ENCODE measurements around the gene ADAMTS16. TPM values are rescaled to one million over a fixed set of nuclear protein-coding genes. Genes with fewer than 3 reads are reported as not detected.

ADAMTS16 gene
- total and polyA plus RNA-seq, 2 donors from 2014 or later = 5.6 to 7.5 TPM

DNA sequence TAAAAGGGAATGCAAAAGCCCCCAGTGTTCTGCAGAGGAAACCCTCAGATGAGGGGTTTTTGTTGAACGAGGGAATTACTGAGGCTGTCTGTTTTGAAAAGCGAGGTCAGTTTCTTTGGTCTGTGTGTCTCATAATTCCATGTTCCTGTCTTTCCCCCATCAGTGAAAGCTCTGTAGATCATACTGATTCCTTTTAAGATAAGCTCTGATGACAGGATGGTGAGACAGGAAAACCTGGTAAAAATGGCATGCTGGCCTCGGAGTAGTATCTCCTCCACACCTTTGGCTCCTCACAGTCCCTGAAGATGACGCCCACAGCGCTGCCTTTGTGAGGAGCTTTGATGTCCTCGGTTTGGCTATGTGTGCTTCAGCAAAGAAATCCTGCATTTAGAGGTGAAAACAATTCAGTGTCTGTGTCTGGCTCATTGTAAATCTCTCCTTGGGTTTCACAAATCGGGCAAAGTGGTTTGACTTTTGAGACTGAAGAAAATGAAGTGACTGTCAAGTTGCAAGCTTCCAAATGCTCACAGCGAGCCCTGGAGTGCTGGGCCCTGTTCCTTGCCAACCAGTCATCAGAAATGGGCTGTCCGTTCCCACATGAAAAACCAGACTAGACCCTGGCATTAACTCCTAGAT, 157.4 kb downstream of the ADAMTS16 start:
- Histone ChIP-seq H3K4me3 (ENCODE audit: low read length in 3 of 3) (no peak overlapping the region), H3K9me3 (ENCODE audit: control insufficient read depth in 2 of 3, insufficient read depth in 1 of 3, low read length in 3 of 3) (peaks cover 0 to 11% (median 0%) of the 10 kb centered on the region in 3 donors), H3K9ac (ENCODE audit: low read length in 3 of 3) (no peak overlapping the region), H3K36me3 (ENCODE audit: control insufficient read depth in 2 of 3, insufficient read depth in 3 of 3, low read length in 3 of 3) (no peaks in the 10 kb centered on the region), H3K27ac (ENCODE audit: low read depth in 2 of 2, low read length in 2 of 2) (peak overlapping the region in 1 of 2 donors; percentile 16), H3K4me1 (ENCODE audit: control insufficient read depth in 2 of 3, insufficient read depth in 2 of 3, low read depth in 1 of 3, low read length in 3 of 3) (peaks cover 0 to 8% (median 7%) of the 10 kb centered on the region in 3 donors), H3K27me3 (ENCODE audit: control insufficient read depth, insufficient read depth, low read length) (no peaks in the 10 kb centered on the region)
- FAIRE-seq (no peak), DNase-seq (no peak)
- intact Hi-C loops (cut with DNase I) = no loop called here
- TF ChIP-seq, protein P1, sequence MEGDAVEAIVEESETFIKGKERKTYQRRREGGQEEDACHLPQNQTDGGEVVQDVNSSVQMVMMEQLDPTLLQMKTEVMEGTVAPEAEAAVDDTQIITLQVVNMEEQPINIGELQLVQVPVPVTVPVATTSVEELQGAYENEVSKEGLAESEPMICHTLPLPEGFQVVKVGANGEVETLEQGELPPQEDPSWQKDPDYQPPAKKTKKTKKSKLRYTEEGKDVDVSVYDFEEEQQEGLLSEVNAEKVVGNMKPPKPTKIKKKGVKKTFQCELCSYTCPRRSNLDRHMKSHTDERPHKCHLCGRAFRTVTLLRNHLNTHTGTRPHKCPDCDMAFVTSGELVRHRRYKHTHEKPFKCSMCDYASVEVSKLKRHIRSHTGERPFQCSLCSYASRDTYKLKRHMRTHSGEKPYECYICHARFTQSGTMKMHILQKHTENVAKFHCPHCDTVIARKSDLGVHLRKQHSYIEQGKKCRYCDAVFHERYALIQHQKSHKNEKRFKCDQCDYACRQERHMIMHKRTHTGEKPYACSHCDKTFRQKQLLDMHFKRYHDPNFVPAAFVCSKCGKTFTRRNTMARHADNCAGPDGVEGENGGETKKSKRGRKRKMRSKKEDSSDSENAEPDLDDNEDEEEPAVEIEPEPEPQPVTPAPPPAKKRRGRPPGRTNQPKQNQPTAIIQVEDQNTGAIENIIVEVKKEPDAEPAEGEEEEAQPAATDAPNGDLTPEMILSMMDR (IDR thresholded peaks at IDR 0.05; ENCODE audit: borderline replicate concordance, extremely low read depth, insufficient read depth) = no peak

DNA sequence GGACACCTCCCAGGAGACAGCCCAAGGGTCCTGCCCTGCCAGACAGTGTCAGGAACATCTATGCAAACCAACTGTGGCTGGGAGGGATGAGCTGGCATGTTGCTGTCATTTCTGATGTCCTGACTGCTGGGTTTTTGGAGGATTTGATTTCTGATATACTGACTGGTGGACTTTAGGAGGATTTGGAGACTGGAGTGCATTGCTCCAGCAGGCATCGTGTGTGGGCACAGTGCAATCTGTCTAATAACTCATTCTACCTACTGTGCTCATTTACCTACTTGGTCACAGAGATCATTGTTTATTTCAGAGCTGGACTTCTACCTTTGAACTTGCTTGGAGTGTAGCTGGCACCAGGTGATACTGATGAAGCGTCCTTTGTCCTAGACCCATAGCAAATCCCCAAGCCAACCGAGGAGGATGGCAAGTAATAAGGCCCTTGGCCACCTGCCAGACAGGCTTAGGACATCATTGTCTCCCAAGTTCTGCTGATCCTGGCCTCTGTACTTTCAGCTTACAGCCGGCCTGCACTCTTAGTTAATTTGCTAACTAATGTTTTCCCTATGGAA, 158.0 kb downstream of the ADAMTS16 start:
- DNase-seq (peak in 1 of 5 donors; percentile 20), FAIRE-seq (no peak)
- no peak overlapping the region for H3K4me3 ChIP-seq (ENCODE audit: low read length in 3 of 3)
- H3K4me1 ChIP-seq (ENCODE audit: control insufficient read depth in 2 of 3, insufficient read depth in 2 of 3, low read depth in 1 of 3, low read length in 3 of 3) = peaks cover 0 to 8% (median 7%) of the 10 kb centered on the region in 3 donors
- no peaks in the 10 kb centered on the region for H3K36me3 ChIP-seq (ENCODE audit: control insufficient read depth in 2 of 3, insufficient read depth in 3 of 3, low read length in 3 of 3)
- peaks cover 0 to 11% (median 0%) of the 10 kb centered on the region in 3 donors for H3K9me3 ChIP-seq (ENCODE audit: control insufficient read depth in 2 of 3, insufficient read depth in 1 of 3, low read length in 3 of 3)
- peak overlapping the region in 1 of 2 donors; percentile 16 for H3K27ac ChIP-seq (ENCODE audit: low read depth in 2 of 2, low read length in 2 of 2)
- H3K27me3 ChIP-seq (ENCODE audit: control insufficient read depth, insufficient read depth, low read length) = no peaks in the 10 kb centered on the region
- H3K9ac ChIP-seq (ENCODE audit: low read length in 3 of 3) = no peak overlapping the region
- intact Hi-C loops (cut with DNase I) = no loop called here
- TF ChIP-seq, protein P1 (IDR thresholded peaks at IDR 0.05; ENCODE audit: borderline replicate concordance, extremely low read depth, insufficient read depth) = no peak

DNA sequence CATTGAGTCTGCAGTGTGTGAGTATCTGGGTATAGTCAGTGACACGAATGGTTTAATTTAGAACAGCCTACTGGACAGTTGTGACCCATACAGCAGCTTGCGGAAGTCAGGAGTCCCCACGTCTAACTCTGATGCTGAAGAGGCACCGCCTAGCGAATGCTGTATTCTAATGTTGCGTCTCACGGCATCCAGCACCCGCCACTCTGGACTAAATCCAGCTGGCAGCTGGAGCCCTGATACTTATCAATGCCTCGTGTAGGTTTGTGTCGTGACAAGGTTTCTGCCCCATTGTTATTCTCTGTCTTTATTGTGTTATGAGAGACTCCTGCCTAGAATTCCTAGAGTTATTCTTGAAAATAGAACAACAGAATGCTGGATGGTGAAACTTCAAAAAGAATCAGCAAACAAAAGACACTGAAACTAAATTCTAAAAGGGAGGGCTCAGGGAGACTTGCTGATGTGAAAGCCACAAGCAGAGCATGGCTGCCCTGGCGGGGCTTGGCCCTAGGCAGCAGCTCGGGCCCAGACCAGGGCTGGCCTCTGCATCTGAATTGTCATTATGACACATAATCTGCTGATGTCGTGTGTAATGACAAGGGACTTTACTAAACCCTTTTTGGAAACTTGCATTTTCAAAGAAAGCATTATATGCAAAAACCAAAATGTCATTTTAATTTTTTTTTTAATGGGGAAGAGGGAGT, 158.9 kb downstream of the ADAMTS16 start:
- TF ChIP-seq, protein P1 (IDR thresholded peaks at IDR 0.05; ENCODE audit: borderline replicate concordance, extremely low read depth, insufficient read depth) = no peak
- H3K4me3 ChIP-seq (ENCODE audit: low read length in 3 of 3) = no peak overlapping the region
- intact Hi-C loops (cut with DNase I) = no loop called here
- no peaks in the 10 kb centered on the region for H3K36me3 ChIP-seq (ENCODE audit: control insufficient read depth in 2 of 3, insufficient read depth in 3 of 3, low read length in 3 of 3)
- H3K9me3 ChIP-seq (ENCODE audit: control insufficient read depth in 2 of 3, insufficient read depth in 1 of 3, low read length in 3 of 3) = peaks cover 0 to 11% (median 0%) of the 10 kb centered on the region in 3 donors
- FAIRE-seq = no peak
- H3K9ac ChIP-seq (ENCODE audit: low read length in 3 of 3) = no peak overlapping the region
- H3K4me1 ChIP-seq (ENCODE audit: control insufficient read depth in 2 of 3, insufficient read depth in 2 of 3, low read depth in 1 of 3, low read length in 3 of 3) = peaks cover 0 to 8% (median 7%) of the 10 kb centered on the region in 3 donors
- H3K27ac ChIP-seq (ENCODE audit: low read depth in 2 of 2, low read length in 2 of 2) = peak overlapping the region; percentile 7 to 14
- H3K27me3 ChIP-seq (ENCODE audit: control insufficient read depth, insufficient read depth, low read length) = no peaks in the 10 kb centered on the region
- DNase-seq = no peak
